Embryonic facial prominence (tissue), 1 donor: ENCODE results near the gene TAF8.

ENCODE experiments used
- DNase-seq: peaks from one replicate; pipeline ENCODE4 v3.0.0-alpha.2; 2016; ENCODE audit errors: extremely low spot score

The TAF8 gene

GRCh38 chr6:42059743-42060142, 9.4 kb downstream of the TAF8 start:
- no peak for DNase-seq

- DNase-seq = no peak
These were observed 15.9 kb downstream of the TAF8 start for GRCh38 chr6:42066156-42066675.

- no peak for DNase-seq
These were observed 17.8 kb downstream of the TAF8 start for GRCh38 chr6:42068173-42068572.

- DNase-seq = no peak
These were observed 18.7 kb downstream of the TAF8 start for GRCh38 chr6:42068872-42069522.

- DNase-seq = no peak
These were observed 21.7 kb downstream of the TAF8 start for GRCh38 chr6:42071881-42072583.

GRCh38 chr6:42073287-42073686, 23.0 kb downstream of the TAF8 start:
- DNase-seq = no peak

- DNase-seq = no peak
These were observed 25.0 kb downstream of the TAF8 start for GRCh38 chr6:42075159-42075838.

- no peak for DNase-seq
These were observed 28.1 kb downstream of the TAF8 start for GRCh38 chr6:42078386-42078785.

- DNase-seq = no peak
These were observed 29.7 kb downstream of the TAF8 start for GRCh38 chr6:42079941-42080464.

- no peak for DNase-seq
These were observed 33.2 kb downstream of the TAF8 start for GRCh38 chr6:42083530-42083929.

GRCh38 chr6:42084889-42085288, 34.6 kb downstream of the TAF8 start:
- DNase-seq = no peak

- no peak for DNase-seq
These were observed 36.0 kb downstream of the TAF8 start for GRCh38 chr6:42086046-42087035.

GRCh38 chr6:42088101-42088591, 37.8 kb downstream of the TAF8 start:
- no peak for DNase-seq

GRCh38 chr6:42090819-42091717, 40.7 kb downstream of the TAF8 start:
- no peak for DNase-seq

GRCh38 chr6:42091718-42092023, 41.3 kb downstream of the TAF8 start:
- no peak for DNase-seq

- no peak for DNase-seq
These were observed 43.4 kb downstream of the TAF8 start for GRCh38 chr6:42093582-42094329.

- DNase-seq = no peak
These were observed 44.8 kb downstream of the TAF8 start for GRCh38 chr6:42095094-42095493.

GRCh38 chr6:42095776-42096541, 45.6 kb downstream of the TAF8 start:
- DNase-seq = no peak
